Measurements from ENCODE around the gene DHDH. TPM values are rescaled to one million over a fixed set of nuclear protein-coding genes. Genes with fewer than 3 reads are reported as not detected.

DHDH gene
- total RNA-seq, 1 donor from 2014 or later: 1.9 TPM

DNA sequence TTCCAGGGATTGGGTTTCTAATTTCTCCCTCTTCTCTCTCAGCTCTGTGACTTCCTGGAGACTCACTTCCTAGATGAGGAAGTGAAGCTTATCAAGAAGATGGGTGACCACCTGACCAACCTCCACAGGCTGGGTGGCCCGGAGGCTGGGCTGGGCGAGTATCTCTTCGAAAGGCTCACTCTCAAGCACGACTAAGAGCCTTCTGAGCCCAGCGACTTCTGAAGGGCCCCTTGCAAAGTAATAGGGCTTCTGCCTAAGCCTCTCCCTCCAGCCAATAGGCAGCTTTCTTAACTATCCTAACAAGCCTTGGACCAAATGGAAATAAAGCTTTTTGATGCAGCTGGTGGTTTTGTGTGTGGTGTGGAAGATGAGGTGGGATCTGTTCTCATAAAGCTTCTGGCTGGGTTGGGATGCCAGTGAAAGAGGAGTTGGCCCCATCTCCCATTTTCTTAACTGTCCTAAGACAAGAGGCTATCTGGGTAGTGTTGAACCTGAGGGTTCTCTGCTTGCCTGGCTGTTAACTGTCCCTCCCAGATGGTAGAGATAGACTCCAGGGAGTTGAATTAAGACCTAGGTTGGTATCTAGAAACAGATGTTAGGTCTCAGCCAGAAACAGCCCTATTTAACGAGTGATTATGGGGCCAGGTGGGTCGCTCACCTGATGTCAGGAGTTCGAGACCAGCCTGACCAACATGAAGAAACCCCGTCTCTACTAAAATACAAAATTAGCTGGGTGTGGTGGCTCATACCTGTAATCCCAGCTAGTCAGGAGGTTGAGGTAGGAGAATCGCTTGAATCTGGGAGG, 33.2 kb downstream of the DHDH start:
- no peak for DNase-seq (ENCODE audit: low spot score)

GRCh38 chr19:48967346-48968178, 34.1 kb downstream of the DHDH start:
- DNase-seq (ENCODE audit: low spot score): peak; percentile 61

DNA sequence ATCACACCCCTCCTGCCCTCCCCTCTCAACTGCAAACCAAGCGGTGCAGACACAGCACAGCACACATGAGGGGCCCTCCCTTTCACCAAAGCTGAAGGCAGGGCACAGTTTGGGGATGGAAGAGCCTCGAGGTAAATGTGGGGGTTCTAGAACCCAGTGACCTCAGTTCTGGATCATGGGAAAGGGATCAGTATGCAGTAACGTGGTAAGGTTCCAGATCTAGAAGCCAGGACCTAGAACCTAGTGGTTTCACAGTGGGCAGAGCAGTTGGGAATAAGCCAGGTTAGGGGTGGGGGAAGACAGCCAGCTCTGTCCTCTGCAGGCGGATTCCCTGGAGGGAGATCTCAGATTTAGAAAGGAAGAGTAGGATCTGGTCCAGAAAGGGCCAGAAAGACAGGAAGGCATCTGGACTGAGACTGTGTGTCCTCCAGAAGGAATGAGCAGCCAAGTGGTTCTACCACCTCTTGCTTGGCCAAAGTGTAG, 34.7 kb downstream of the DHDH start:
- DNase-seq (ENCODE audit: low spot score): no peak

GRCh38 chr19:48968813-48969218, 35.3 kb downstream of the DHDH start:
- DNase-seq (ENCODE audit: low spot score): no peak

DNA sequence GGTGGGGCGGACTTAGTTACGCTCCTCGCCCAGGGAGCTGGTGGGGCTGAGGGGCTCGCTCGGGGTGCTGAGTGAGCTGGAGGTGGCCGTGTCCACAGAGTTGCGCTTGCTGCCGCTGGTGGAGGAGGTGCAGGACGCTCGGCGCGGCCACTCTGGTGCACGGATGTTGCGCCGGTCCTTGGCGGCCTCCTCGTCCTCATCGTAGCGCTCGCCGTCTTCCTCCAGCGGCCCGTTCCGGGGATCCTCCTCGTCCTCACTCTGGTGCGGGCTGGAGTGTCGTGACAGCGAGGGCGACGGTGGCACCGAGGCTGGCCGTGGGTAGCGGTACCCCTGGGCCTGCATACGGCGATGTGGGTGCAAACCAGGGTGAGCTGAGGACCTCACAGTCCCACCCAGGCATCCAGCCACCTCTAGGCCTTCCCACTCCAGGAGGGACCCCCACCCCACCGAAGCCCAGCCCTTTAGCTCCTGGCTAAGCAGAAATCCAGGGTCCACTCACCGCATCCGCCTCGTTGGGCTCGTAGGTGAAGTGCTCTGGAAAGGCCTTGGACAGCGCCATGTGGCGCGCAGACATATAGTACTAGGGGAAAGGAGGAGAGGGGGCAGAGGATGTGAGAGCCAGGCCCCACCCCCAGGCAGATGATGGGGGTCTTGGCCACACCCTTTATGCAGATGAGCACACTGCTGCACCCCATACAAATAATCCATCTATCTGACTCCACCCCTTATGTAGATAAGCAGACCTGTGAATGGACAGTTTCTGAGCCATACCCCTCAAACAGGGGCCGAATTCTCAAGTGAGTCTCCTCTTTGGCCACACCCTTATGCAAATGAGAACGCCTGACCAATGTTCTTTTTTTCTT, 36.0 kb downstream of the DHDH start:
- no peak for DNase-seq (ENCODE audit: low spot score)

DNA sequence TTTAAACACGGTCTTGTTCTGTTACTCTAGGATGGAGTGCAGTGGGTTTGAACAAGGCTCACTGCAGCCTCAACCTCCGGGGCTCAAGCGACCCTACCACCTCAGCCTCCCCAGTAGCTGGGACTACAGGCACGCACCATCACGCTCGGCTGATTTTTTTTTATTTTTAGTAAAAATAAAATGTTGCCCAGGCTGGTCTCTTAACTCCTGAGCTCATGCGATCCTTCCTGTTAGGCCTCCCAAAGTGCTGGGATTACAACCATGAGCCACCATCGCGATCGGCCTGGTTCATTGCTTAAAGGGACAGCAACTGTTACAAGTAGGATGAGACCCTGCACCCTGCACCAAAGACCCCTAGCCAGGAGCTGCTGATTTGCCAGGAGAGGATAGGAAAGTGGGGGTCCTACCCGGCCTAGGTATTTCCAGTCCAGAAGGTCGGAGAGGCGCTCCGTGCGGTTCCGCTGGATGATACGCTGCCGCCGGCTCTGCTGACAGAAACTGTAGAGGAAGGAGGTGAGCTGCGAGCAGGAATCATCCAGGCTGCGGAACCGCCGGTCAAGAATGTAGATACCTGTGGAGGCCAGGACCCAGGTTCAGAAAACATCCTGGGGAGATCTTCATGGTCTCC, 36.8 kb downstream of the DHDH start:
- DNase-seq (ENCODE audit: low spot score): no peak

DNA sequence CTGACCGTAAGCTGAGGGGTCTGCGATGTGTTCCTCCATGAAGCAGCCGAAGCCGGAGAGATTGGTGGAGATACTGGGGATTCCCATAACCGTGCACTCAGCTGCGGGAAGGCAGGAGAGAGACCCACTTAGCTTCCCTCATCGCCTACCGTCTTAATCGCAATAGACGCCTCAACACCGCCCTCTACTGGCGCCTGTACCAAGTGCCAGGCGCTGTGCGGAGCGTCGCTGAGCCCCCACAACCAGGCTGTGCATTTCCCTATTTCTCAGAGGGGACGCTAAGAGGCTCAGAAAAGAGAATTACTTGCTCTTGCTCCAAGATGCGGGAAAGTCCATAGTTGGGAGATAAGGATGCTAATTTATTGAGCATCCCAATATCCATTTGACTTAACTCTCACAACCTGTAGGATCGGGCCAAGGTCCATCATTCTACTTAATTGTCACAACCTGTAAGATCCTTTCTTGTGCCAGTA, 37.5 kb downstream of the DHDH start:
- DNase-seq (ENCODE audit: low spot score): peak; percentile 85

GRCh38 chr19:48975947-48976847, 42.7 kb downstream of the DHDH start:
- DNase-seq (ENCODE audit: low spot score): no peak

DNA sequence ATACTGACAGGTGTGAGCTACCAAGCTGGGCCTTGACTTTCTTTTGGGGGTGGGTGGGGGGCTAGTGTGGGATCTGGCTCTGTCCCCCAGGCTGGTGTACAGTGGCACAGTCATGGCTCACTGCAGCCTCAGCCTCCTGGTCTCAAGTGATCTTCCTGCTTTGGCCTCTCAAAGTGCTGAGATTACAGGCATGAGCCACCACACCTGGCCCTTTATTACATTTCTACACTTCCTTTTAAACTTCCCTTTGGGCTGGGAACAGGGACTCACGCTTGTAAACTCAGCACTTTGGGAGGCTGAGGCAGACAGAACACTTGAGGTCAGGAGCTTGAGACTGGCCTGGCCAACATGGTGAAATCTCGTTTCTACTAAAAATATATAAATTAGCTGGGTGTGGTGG, 43.6 kb downstream of the DHDH start:
- no peak for DNase-seq (ENCODE audit: low spot score)

- DNase-seq (ENCODE audit: low spot score): no peak
Observed at GRCh38 chr19:48982280-48982679, 48.8 kb downstream of the DHDH start.

- no peak for DNase-seq (ENCODE audit: low spot score)
Observed at GRCh38 chr19:48985711-48986110, 52.2 kb downstream of the DHDH start.

DNA sequence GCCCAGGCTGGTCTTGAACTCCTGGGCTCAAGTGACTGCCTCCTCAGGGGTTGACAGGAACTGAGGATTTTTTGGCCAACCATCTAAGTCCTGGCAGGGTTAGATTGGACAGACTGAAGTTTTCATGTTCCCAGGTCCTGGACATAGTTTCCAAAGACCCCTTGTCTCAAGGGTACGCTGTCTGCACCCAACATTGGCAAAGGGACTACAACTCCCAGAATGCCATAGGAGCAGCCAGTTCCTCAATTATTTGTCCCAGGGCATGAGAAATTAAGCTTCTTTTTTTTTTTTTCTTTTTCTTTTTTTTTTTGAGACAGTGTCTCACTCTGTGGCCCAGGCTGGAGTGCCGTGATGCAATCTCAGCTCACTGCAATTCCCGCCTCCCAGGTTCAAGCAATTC, 52.7 kb downstream of the DHDH start:
- no peak for DNase-seq (ENCODE audit: low spot score)

DNA sequence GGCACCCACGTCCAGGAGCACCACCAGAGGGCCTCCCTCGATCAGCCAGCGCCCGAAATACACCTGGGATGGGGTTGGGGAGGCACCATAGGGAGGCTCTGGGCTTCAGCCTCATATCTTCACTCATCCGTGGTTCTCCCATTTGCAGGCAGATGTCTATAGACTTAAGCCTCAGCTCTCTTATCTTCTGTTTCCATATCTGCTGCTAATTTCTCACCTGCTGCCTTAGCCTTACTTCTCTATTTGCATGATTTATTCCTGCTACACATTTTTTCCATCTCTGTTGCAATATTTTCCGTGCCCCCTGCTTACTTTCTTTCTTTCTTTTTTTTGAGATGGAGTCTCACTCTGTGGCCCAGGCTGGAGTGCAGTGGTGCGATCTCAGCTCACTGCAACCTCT, 53.8 kb downstream of the DHDH start:
- DNase-seq (ENCODE audit: low spot score): no peak

DNA sequence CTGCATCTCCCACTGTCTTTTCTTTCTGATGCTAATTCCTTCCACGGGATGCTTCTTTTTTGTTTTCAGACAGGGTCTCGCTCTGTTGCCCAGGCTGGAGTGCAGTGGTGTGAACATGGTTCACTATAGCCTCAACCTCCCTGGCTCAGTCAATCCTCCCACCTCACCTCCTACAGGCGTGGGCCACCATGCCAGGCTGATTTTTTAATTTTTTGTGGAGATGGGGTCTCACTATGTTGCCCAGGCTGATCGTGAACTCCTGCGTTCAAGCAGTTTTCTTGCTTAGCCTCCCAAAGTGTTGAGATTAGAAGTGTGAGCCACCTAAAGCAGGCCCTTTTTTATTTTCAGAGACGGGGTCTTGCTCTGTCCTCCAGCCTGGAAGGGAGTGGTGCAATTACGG, 54.8 kb downstream of the DHDH start:
- DNase-seq (ENCODE audit: low spot score): no peak

GRCh38 chr19:48988860-48989259, 55.4 kb downstream of the DHDH start:
- DNase-seq (ENCODE audit: low spot score): no peak

GRCh38 chr19:48989701-48990291, 56.3 kb downstream of the DHDH start:
- no peak for DNase-seq (ENCODE audit: low spot score)

DNA sequence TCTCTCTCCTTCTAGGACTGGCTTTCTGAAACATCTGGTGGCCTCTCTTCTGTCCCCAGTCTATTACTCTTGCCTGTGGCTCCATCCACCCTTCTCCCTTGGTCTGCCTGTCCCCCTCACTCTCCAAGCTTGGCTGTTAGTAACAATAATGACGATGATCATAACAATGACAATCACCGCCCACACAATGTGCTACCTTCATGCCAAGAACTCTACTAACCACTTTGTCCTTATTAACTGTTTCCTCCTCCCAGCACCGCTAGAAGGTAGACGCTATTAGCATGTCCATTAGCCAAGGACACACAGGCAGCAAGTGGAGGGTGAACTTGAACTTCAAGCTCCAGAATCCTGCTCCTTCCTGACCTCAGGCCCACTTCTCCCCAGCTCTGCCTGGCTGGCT, 56.9 kb downstream of the DHDH start:
- DNase-seq (ENCODE audit: low spot score): no peak

DNA sequence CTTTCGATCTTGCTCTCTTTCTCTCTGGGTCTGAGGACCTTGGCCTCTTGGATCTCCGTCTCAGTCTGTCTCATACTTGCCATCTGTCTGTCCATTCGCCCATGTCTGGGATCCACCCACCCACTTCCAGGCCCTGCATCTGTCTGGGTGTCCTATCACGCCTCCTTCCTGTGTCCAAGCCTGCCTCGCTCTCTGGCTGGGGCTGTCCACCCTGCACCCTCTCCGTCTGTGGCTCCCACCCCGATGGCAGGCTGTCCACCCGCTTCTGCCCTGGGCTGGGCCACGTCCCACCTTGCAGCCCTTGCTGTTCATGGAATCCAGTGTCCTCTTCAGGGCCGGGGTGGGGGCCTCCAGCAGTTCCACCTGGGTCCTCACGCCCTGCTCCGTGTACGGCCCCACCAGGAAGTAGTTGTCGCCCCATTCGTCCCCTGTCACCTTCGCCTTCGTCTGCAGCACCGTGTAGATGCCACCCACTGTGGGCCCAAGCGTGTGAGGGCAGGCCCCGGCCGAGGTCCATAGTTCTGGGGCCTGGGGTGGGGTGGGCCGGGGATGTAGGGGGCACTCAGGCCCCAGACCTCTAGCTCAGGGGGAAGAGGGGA, 57.6 kb downstream of the DHDH start:
- no peak for DNase-seq (ENCODE audit: low spot score)

GRCh38 chr19:48991873-48992580, 58.5 kb downstream of the DHDH start:
- DNase-seq (ENCODE audit: low spot score): peak; percentile 63
